SK-N-SH (cell line): ENCODE data around the gene MYCBPAP. TPM values are rescaled to one million over a fixed set of nuclear protein-coding genes. Genes with fewer than 3 reads are reported as not detected.

Experiments
- CTCF ChIA-PET: fragments of 300-600, 350-600 bp; formaldehyde crosslinking; extraction: SDS; loops from one replicate; lab custom pipeline; 2021; lab: Yijun Ruan, JAX
- POLR2A ChIA-PET: fragments of 350-600 bp; sonication (Branson Sonifier 250); formaldehyde crosslinking; extraction: SDS; loops from one replicate; lab custom pipeline; 2020; ENCODE audit warnings: antibody characterized with exemption, inconsistent platforms; lab: Yijun Ruan, JAX
- DNase-seq: peaks from one replicate; pipeline ENCODE4 v3.0.0; 2012
- H2AFZ ChIP-seq: fragments of 200-600 bp; sonication (generic); 2 replicates; pipeline ENCODE4 v1.8.1; 2016; ENCODE audit warnings: antibody characterized with exemption, mild to moderate bottlenecking, low read depth
- H3F3A ChIP-seq: fragments of 200-600 bp; sonication (generic); replicated peaks from 2 replicates; pipeline ENCODE3; 2016; ENCODE audit warnings: antibody characterized with exemption, mild to moderate bottlenecking; ENCODE audit not compliant: insufficient read depth
- H3K27ac ChIP-seq, 2 experiments: fragments of 200-500 bp in 1 of 2; fragments of 200-600 bp in 1 of 2; sonication (Bioruptor generic) in 1 of 2; sonication (generic), shearing (Covaris generic) in 1 of 2; 2 replicates each; pipeline versions ENCODE4 v1.5.1 to v1.6.1; 2014 to 2016; ENCODE audit warnings: low read depth in 2 of 2, inconsistent platforms in 1 of 2, low read length in 1 of 2, mild to moderate bottlenecking in 1 of 2, mixed read lengths in 1 of 2
- H3K27me3 ChIP-seq: fragments of 200-600 bp; sonication (generic), shearing (Covaris generic); 2 replicates; pipeline ENCODE4 v1.6.1; 2016; ENCODE audit warnings: mixed run types; ENCODE audit not compliant: insufficient read depth
- H3K36me3 ChIP-seq, 2 experiments: fragments of 200-500 bp in 1 of 2; fragments of 200-600 bp in 1 of 2; sonication (Bioruptor generic) in 1 of 2; sonication (generic) in 1 of 2; replicated peaks in 1 of 2; 2 replicates each; pipeline versions ENCODE3 to v1.5.1; 2014 to 2016; ENCODE audit warnings: low read length in 1 of 2, mild to moderate bottlenecking in 1 of 2; ENCODE audit not compliant: insufficient read depth in 2 of 2, control insufficient read depth in 1 of 2
- H3K4me1 ChIP-seq, 2 experiments: fragments of 200-500 bp in 1 of 2; fragments of 200-600 bp in 1 of 2; sonication (Bioruptor generic) in 1 of 2; sonication (generic), shearing (Covaris generic) in 1 of 2; 2 replicates each; pipeline versions ENCODE4 v1.5.1 to v1.6.1; 2014 to 2016; ENCODE audit warnings: low read depth in 1 of 2, low read length in 1 of 2, mixed run types in 1 of 2; ENCODE audit not compliant: insufficient read depth in 2 of 2, control insufficient read depth in 1 of 2
- H3K4me2 ChIP-seq: fragments of 200-600 bp; sonication (generic), shearing (Covaris generic); 2 replicates; pipeline ENCODE4 v1.6.1; 2017; ENCODE audit warnings: mixed run types
- H3K4me3 ChIP-seq, 2 experiments: fragments of 200-500 bp in 1 of 2; fragments of 200-600 bp in 1 of 2; sonication (Bioruptor generic) in 1 of 2; sonication (generic), shearing (Covaris generic) in 1 of 2; 2 replicates each; pipeline versions ENCODE4 v1.5.1 to v1.8.1; 2014 to 2016; ENCODE audit warnings: low read depth in 2 of 2, inconsistent platforms in 1 of 2, low read length in 1 of 2, mild to moderate bottlenecking in 1 of 2, mixed read lengths in 1 of 2, moderate library complexity in 1 of 2
- H3K79me2 ChIP-seq: fragments of 200-600 bp; sonication (generic); 2 replicates; pipeline ENCODE4 v1.8.1; 2017; ENCODE audit warnings: mild to moderate bottlenecking; ENCODE audit not compliant: insufficient read depth
- H3K9ac ChIP-seq: fragments of 200-600 bp; sonication (generic); 2 replicates; pipeline ENCODE4 v1.6.1; 2017; ENCODE audit warnings: mixed run types
- H3K9me2 ChIP-seq: fragments of 200-600 bp; sonication (generic); 2 replicates; pipeline ENCODE4 v1.6.1; 2017; ENCODE audit warnings: mixed run types
- H3K9me3 ChIP-seq: fragments of 200-600 bp; sonication (generic); 2 replicates; pipeline ENCODE4 v1.6.1; 2017; ENCODE audit warnings: mixed run types, mild to moderate bottlenecking, moderate library complexity
- H4K20me1 ChIP-seq: fragments of 200-600 bp; sonication (generic); 2 replicates; pipeline ENCODE4 v1.6.1; 2017; ENCODE audit warnings: mild to moderate bottlenecking, mixed run types; ENCODE audit not compliant: insufficient read depth
- CHD2 ChIP-seq: fragments of 150-350 bp; IDR thresholded peaks from 2 replicates; pipeline ENCODE4 v1.6.1; 2018; ENCODE audit warnings: low read length; ENCODE audit not compliant: partially characterized antibody
- ELF1 ChIP-seq: IDR thresholded peaks from 2 replicates; pipeline ENCODE4 v1.4.0; 2012
- EP300 ChIP-seq, 2 experiments: IDR thresholded peaks; 2 replicates each; pipeline versions ENCODE4 v1.4.0 to v1.6.1; 2012; ENCODE audit warnings: borderline replicate concordance in 1 of 2, low read depth in 1 of 2, low read length in 1 of 2
- GATA2 ChIP-seq: sonication (generic); formaldehyde crosslinking; IDR thresholded peaks from 2 replicates; pipeline ENCODE4 v1.5.0; 2020; ENCODE audit warnings: mild to moderate bottlenecking, missing genetic modification reagents
- MEF2A ChIP-seq: IDR thresholded peaks from 2 replicates; pipeline ENCODE4 v1.4.0; 2012; ENCODE audit warnings: low read depth, borderline replicate concordance
- MXI1 ChIP-seq: IDR thresholded peaks from 2 replicates; pipeline ENCODE4 v1.6.1; 2012; ENCODE audit warnings: mild to moderate bottlenecking, low read depth, low read length, improper control_type of control experiment
- PBX3 ChIP-seq: IDR thresholded peaks from 2 replicates; pipeline ENCODE4; 2012
- RAD21 ChIP-seq: IDR thresholded peaks from 2 replicates; pipeline ENCODE4 v1.6.1; 2012; ENCODE audit warnings: mild to moderate bottlenecking, low read length
- RCOR1 ChIP-seq: fragments of 150-350 bp; IDR thresholded peaks from 2 replicates; pipeline ENCODE4 v1.6.1; 2017; ENCODE audit warnings: antibody characterized with exemption, low read length
- RFX5 ChIP-seq: IDR thresholded peaks from 2 replicates; pipeline ENCODE4 v1.6.1; 2012; ENCODE audit warnings: mild to moderate bottlenecking, improper control_type of control experiment, low read length
- RXRA ChIP-seq: IDR thresholded peaks from 2 replicates; pipeline ENCODE4 v1.4.0; 2012; ENCODE audit warnings: low read depth, mild to moderate bottlenecking, borderline replicate concordance
- SIN3A ChIP-seq: IDR thresholded peaks from 2 replicates; pipeline ENCODE4 v1.6.1; 2012; ENCODE audit warnings: low read depth, mild to moderate bottlenecking, low read length, moderate library complexity, borderline replicate concordance
- SMC3 ChIP-seq: IDR thresholded peaks from 2 replicates; pipeline ENCODE4 v1.6.1; 2012; ENCODE audit warnings: low read depth, low read length, improper control_type of control experiment
- TEAD4 ChIP-seq: IDR thresholded peaks from 2 replicates; pipeline ENCODE4 v1.4.0; 2012; ENCODE audit warnings: mild to moderate bottlenecking, borderline replicate concordance; ENCODE audit not compliant: insufficient read depth
- YY1 ChIP-seq: IDR thresholded peaks from 2 replicates; pipeline ENCODE4 v1.4.0; 2012; ENCODE audit warnings: low read depth, mild to moderate bottlenecking
- WGBS: methylation state at CpG from one replicate; pipeline ENCODE4 v1.1.6; 2017; ENCODE audit warnings: low lambda C conversion rate; 5-methylcytosine and 5-hydroxymethylcytosine counted together
- polyA plus RNA-seq, 3 experiments: library from polyadenylated mRNA; depleted of rRNA; stranded (reverse); fragments of >200 nt; gene quantifications; 2 replicates each; pipeline ENCODE4 v1.2.3, GENCODE V29; 2012
- TF ChIP-seq, protein P1 (sequence below): IDR thresholded peaks from 2 replicates; pipeline ENCODE4 v1.4.0; 2012; ENCODE audit warnings: low read depth, borderline replicate concordance
- TF ChIP-seq, protein P2 (sequence below): IDR thresholded peaks from 2 replicates; pipeline ENCODE4 v1.4.0; 2012; ENCODE audit warnings: low read depth
- TF ChIP-seq, protein P3 (sequence below): fragments of 150-350 bp; IDR thresholded peaks from 2 replicates; pipeline ENCODE4 v1.6.1; 2017; ENCODE audit warnings: antibody characterized with exemption, low read length, low read depth, borderline replicate concordance
- TF ChIP-seq, protein P4 (sequence below): IDR thresholded peaks from 2 replicates; pipeline ENCODE4 v1.4.0; 2012; ENCODE audit warnings: low read depth, borderline replicate concordance

The MYCBPAP gene
- polyA plus RNA-seq, 1 of the 3 experiments (the other 2 are of a cell fraction): 2.4 TPM

GRCh38 chr17:50507871-50508572 is at the start of gene MYCBPAP (continued):
- TF ChIP-seq, protein P1, sequence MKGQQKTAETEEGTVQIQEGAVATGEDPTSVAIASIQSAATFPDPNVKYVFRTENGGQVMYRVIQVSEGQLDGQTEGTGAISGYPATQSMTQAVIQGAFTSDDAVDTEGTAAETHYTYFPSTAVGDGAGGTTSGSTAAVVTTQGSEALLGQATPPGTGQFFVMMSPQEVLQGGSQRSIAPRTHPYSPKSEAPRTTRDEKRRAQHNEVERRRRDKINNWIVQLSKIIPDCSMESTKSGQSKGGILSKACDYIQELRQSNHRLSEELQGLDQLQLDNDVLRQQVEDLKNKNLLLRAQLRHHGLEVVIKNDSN: no peak
- no peak for TF ChIP-seq EP300 (IDR thresholded peaks at IDR 0.05; ENCODE audit: borderline replicate concordance in 1 of 2, low read depth in 1 of 2, low read length in 1 of 2)
- TF ChIP-seq, protein P2, sequence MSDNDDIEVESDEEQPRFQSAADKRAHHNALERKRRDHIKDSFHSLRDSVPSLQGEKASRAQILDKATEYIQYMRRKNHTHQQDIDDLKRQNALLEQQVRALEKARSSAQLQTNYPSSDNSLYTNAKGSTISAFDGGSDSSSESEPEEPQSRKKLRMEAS: peak; percentile 72
- TF ChIP-seq ELF1: no peak
- TF ChIP-seq PBX3: no peak
- TF ChIP-seq TEAD4: no peak
- TF ChIP-seq, protein P3, sequence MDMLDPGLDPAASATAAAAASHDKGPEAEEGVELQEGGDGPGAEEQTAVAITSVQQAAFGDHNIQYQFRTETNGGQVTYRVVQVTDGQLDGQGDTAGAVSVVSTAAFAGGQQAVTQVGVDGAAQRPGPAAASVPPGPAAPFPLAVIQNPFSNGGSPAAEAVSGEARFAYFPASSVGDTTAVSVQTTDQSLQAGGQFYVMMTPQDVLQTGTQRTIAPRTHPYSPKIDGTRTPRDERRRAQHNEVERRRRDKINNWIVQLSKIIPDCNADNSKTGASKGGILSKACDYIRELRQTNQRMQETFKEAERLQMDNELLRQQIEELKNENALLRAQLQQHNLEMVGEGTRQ: no peak

GRCh38 chr17:50458701-50459676 is 49.2 kb upstream of the MYCBPAP start:
- no peak overlapping the region for H3K27ac ChIP-seq
- H4K20me1 ChIP-seq: no peaks in the 10 kb centered on the region
- no peaks in the 10 kb centered on the region for H3K4me1 ChIP-seq
- H3F3A ChIP-seq: no peaks in the 10 kb centered on the region
- H2AFZ ChIP-seq: no peak overlapping the region
- no peaks in the 10 kb centered on the region for H3K9me2 ChIP-seq
- H3K27me3 ChIP-seq: no peaks in the 10 kb centered on the region
- 78% methylated on average over 15 of the region's 16 CpGs for WGBS
- no peak overlapping the region for H3K4me3 ChIP-seq
- H3K4me2 ChIP-seq: no peak overlapping the region
- DNase-seq: no peak
- POLR2A ChIA-PET: no interaction called here
- H3K9ac ChIP-seq: no peak overlapping the region
- H3K36me3 ChIP-seq: peaks cover 0 to 2% of the 10 kb centered on the region in 2 experiments
- H3K79me2 ChIP-seq: no peaks in the 10 kb centered on the region
- H3K9me3 ChIP-seq: no peaks in the 10 kb centered on the region
- CTCF ChIA-PET: interaction anchor here (1.3 to 3.5 kb wide), 6 partner anchors 9 to 61 kb away, joined by 3 to 15 read pairs (median 10); partner anchors contain the start of genes LRRC59 and RSAD1
- TF ChIP-seq SMC3 (no peak), PBX3 (no peak), MXI1 (no peak), RFX5 (no peak), RCOR1 (no peak), GATA2 (CRISPR knock-in tag) (no peak), EP300 (IDR thresholded peaks at IDR 0.05; ENCODE audit: borderline replicate concordance in 1 of 2, low read depth in 1 of 2, low read length in 1 of 2) (no peak), MEF2A (no peak), SIN3A (no peak), RAD21 (no peak), RXRA (no peak), YY1 (no peak), CHD2 (no peak), TEAD4 (no peak)
- TF ChIP-seq, protein P4, sequence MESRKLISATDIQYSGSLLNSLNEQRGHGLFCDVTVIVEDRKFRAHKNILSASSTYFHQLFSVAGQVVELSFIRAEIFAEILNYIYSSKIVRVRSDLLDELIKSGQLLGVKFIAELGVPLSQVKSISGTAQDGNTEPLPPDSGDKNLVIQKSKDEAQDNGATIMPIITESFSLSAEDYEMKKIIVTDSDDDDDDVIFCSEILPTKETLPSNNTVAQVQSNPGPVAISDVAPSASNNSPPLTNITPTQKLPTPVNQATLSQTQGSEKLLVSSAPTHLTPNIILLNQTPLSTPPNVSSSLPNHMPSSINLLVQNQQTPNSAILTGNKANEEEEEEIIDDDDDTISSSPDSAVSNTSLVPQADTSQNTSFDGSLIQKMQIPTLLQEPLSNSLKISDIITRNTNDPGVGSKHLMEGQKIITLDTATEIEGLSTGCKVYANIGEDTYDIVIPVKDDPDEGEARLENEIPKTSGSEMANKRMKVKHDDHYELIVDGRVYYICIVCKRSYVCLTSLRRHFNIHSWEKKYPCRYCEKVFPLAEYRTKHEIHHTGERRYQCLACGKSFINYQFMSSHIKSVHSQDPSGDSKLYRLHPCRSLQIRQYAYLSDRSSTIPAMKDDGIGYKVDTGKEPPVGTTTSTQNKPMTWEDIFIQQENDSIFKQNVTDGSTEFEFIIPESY: no peak
- TF ChIP-seq, protein P1: no peak
- TF ChIP-seq, protein P3: no peak
